HG03378 (cell line): ENCODE results near the gene BSCL2.
A peak's percentile ranks its signal among the peaks of the same experiment; 100 is the strongest.
"Not testable (repeated sequence)": the region's sequence is repeated elsewhere in the genome, so short reads cannot be mapped to it uniquely, and the experiment has no call there.

Experiments
- ATAC-seq: cut with Tn5 transposase; IDR thresholded peaks from one replicate; pipeline ENCODE4 v1.9.1; 2021; ENCODE audit warnings: mild to moderate bottlenecking, moderate library complexity; ENCODE audit not compliant: unreplicated experiment

Gene BSCL2

DNA sequence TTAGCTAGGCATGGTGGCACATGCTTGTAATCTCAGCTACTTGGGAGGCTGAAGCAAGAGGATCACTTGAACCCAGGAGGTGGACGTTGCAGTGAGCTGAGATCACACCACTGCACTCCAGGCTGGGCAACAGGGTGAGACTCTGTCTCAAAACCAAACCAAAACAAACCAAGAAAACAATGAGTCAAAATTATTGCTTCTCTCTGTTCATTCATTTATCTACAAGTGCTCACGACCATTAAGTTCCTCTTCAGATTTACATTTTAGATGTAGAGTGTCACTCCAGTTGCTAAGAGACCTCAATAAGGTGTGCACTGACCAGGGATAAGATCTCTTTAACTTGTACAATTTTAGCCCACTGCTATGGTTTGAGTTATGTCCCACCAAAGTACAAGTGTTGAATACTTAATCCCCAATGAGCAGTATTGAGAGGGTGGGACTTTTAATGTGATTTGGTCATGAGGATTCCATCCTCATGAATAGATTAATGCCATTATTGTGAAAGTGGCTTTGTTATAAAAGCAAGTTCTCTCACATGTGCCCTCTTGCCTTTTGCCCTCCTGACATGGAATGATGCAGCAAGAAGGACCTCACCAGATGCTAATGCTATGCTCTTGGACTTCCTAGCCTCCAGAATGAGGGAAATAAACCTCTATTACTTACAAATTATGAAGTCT lies 12.2 kb upstream of the BSCL2 start:
- no peak for ATAC-seq

DNA sequence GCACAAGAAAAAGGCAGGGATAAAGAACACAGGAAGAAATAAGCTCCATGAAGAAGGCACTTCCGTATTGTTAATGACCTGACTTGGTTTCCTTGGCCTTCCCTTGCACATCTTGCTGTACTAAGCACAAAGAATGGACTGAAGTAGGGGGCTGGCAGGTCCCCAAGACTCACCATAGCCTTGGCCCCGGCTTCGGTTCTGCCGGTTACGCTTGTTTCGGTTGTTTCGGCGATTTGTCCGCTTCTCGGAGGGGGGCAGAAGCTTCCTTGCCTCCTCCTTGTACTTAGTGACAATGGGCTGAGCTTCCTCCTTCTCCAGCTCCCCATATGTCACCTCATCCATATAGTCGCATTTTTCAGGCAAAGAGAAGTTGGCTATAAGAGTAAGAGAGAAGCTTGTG lies 9.6 kb upstream of the BSCL2 start:
- ATAC-seq, result no peak

DNA sequence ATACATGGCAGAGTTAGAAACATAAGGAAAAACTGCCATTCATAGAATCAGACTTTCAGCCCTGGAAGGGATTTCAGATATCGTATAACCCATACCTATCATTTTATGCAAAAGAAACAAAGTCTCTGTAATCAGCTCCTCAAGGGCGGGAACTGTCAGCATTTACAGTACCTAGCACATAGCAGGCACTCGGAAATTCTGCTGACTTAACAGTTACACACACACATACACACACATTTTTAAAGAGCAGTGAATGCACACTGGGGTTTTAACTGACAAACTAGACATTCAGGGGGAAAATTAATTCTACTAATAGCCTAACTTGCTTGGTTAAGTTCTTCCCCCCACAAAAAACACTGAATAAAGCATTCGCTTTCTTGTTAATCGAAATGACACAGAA lies 9.0 kb upstream of the BSCL2 start:
- ATAC-seq, result no peak

DNA sequence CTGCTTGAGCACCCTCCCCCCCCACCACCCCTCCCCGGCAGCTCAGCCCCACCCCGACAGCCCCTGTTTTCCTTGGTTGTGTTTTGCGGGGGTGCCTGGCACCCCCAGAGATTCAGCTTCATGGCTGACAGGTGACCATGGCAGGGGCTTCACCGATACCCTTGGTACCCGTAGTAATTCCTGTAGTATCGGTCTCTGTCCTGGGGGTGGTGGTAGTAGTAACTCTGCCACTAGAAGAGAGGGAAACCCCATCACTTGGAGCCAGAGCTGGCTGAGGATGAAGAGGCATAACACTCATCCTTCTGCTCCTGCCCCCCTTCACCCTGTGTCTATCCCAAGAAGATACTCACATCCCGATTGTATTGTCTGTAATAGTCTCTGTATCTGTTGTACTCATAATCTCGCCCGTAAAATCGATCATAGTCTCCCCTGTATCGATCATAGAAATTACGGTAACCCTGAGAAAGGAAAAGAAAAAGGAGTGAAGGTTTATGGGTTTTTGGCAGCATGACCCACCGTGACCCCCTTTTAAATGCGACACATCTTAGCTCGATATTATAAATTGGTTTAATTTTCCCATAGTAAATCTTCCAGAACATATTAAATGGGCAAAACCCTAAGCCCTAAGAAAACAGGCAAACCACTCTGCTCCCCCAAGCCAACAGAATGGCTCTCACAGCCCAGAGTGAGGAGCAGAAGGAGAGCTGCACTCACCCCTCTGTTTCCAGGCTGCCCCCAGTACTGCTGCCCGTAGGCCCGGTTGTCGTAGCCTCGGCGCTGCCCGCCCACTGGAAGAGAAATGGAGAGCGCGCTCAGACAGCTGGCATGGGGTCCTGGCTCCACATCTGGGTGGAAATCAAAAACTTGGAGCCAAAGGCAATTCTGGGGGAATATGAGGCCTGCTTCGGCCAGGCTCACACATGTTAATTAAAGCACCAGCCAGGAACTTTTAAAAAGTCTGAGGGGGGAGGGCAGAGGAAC lies 8.2 kb upstream of the BSCL2 start:
- no peak for ATAC-seq

DNA sequence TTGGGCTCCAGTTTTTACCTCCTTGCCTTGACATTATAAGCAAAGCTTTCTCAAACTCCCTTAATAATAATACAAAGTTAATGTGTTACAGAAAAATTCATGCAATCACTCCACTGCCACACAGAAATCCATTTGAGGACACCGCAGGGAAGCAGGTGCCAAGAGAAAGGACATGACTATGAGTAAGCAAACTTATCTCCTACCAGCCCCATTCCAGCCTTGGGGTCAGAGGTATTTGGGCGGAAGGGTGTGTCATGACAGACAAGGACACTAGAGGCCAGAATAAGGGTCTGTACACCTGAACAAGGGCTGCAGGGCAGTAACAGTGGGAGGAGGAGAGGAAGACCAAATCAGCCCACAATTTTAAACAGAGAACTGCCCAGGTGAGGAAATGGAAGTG lies 6.1 kb upstream of the BSCL2 start:
- ATAC-seq, result no peak

DNA sequence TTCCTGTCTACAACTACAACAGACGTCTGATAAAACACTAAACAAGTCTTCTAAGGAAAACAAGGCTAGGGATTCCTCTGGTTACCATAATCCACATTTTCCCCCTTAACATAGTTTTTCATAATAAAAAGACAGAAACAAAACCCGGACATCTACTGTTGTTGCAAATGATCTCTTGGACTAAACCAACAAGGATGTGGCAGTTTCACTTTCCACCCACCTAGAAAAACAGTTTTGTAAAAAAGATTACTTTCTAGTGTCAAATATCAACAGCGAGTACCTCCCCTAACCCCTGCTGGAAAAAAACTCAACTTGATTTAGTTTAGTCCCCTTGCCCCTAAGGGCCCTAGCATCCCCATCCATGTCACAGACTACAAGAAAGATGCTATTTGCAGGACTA lies 5.6 kb upstream of the BSCL2 start:
- ATAC-seq, result no peak

DNA sequence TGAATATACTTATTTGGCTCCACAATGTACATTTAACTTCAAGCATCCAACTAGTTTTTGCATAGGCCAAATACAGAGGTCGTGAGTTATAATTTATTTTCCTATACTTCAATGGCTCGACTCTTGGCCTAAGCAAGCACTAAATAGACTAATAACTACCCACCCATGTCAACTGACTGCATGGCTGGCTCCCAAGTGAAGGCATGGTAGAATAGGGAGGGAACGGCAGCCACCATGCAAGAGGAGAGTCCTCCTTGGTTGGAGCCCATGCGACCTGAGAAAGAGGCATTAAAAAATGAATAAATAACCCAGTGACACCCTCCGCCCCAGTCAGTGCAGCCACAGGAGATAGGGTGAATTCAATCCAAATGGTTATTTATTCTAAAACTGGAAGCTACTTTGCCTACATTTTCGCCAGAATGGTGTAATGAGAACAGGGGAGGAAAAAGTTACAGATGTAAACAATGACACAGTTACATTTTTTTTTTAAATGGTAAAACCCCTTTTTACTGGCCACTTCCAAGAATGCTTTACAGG lies 5.1 kb upstream of the BSCL2 start:
- no peak for ATAC-seq

DNA sequence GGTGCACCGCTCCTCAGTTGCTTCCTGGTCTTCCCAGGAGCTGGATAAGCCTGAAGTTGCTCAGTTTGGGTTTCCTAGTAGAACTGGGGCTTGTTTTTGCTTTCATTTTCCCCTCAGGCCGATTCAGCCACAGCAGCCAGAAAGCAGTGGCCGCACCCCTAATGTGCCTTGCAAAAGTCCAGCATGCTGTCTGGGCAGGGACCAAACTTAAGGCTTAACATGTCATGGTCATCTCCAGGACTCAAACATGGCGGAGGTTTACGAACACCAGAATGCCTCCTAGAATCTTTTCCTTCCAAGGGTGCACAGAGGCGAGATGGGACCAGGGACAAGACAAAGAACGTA lies 2.7 kb upstream of the BSCL2 start:
- ATAC-seq, result no peak

DNA sequence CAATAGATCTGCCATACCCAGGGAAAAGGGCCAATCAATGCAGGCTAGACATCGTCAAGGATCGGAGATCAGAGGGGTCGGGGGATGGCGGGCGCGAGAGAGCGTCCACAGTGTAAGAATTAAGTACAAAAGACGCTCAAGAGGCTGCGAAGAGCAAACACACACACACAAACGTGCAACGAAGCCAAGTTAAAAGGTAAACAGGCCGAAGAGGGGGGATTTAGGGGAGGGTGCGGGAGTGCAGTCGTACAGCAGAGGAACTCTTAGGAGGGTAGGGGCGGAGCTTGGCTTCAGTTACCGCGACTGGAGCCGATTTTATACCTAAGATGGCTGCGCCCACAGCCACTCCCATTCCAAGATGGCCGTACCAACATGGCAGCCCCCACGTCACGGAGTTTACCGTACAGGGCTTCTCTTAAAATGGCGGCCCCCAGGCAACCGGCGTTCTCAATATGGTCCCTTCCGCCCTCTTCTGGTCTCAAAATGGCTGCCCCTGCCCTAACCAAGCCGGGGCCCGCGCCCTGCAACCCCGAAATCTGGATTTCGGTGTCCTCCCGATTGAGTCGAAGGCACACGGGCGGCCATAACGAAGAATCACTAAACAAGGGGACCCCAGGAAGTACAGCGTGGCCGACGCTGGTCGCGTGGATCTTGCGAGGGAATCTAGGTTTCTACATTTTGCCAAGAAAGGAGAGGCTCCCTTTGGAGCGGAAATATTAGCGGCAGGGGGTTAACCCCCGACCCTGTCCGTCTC lies 2.2 kb upstream of the BSCL2 start:
- ATAC-seq, result peak; percentile 61

DNA sequence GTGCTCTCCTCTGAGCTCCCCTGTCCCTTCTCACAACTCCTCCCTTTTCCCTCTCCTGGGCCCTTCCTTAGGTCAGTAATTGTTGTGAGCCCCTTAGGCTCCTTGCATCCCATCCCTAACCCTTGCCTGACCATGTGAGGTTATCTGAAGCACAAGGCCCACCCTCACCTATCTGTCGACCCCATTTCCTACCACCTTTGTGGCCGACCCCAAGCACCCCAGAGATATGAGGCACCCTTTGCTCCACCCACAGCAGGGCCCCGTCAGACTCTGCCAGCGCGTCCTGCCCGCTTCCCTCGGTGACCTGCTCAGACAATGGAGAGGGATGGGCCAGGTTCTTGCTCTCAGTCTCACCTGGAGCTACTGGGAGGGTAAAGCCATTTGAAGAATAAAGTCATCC lies 1.6 kb upstream of the BSCL2 start:
- no peak for ATAC-seq

DNA sequence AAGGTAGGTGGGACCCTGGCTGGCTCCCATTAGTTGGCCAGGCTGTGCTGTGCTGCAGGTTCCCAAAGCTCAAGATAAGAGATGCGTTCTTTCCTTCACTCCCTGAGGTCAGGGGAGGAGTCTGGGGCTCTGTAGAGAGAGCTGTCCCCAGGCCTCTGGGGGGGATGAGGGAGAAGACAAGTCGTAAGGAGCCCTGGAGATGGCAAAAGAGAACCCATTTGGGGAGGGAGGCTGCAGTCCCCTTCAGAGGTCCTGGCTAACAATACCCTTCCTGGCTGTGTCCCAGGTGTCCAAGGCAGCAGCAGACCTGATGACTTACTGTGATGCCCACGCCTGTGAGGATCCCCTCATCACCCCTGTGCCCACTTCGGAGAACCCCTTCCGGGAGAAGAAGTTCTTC lies 1.2 kb upstream of the BSCL2 start:
- no peak for ATAC-seq

DNA sequence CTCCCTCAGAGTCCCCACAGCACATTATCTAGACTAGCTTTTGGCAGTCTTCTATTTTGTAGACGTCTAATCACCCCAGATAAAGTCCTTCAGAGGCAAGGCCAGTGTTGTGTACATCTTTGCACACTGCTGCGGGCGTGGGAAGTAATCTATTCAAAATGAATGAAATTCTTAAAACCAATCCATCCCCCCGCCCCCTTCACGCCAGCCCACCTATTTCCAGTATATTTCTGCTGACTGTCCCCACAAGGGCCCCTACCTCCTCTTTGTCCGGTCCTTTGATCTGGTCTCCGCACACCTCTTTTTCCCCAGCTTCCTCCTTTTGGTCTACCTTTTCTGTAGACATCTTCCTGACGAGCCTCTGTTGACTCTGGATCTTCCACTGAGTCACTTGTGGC lies 375 bp downstream of the BSCL2 start:
- ATAC-seq, result no peak

DNA sequence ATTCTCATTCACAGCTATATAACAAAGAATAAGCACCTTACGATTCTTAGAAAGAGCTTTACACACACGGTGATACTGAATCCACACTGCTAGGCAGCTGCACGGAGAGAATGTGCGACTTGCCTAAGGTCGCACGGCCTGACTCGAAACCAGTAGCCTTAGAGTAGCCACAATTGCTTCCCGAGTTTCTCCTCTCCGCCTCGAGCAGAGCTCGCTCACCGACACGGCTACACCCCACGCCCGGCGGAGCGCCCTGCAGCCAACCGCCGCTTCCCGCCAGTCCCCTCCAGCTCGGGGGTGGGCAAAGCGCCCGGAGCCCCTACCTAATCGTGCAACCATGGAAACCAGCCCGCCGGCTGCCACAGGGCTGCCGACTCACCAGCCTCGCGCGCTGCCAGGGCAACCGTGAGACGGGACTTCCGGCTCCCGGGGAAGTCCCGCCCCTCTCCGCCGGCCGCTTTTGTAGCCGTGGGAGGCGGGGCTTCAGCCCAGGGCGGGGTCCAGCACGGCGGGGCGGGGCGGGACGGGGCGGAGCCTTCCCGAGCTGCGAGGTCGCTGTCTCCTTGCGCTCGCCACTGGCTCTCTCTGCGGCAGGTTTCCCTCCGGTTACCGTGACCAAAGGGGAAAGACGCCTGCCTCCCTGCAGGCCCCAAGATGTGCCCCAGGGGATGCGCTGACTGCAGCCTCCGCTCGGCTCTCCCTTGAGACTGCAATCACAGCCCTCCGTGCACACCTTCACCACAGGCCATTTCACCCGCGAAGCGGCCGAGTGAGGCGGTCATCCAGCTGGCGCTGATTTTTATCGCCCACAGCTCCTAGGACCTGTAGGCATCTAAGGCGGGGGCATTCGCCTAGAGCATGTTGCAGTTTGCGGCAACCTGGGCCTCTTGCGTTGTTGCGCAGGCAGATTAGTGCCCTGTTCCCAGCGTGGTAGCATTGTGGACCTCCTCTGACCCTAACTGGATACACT lies 1.1 kb downstream of the BSCL2 start:
- no peak for ATAC-seq

DNA sequence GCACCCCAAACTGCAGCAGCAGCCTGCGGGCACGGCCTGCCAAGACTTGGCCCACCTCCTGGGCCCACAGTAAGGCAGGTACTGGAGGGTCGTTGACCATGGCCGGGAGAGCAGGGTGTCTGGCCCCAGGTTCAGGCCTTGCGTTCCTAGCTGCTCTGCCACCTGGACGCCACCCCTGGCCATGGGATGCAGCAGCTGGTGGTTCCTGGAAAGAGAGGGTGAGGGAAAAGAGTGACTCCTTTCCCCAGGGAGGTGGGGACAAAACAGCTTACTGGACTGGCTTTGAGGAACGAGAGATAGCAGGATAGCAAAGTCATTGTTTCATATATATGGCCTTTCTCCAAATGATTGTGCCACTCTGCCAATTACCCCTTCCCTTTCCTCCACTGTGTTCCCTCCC lies 1.8 kb downstream of the BSCL2 start:
- ATAC-seq, result no peak

DNA sequence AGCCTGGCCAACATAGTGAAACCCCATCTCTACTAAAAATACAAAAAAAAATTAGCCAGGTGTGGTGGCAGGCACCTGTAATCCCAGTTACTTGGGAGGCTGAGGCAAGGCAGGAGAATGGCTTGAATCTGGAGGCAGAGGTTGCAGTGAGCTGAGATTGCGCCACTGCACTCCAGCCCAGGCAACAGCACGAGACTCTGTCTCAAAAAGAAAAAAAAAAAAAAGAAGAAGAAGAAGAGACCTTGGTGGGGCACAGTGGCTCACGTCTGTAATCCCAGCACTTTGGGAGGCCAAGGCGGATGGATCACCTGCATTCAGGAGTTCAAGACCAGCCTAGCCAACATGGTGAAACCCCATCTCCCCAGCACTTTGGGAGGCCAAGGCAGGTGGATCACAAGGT lies 3.3 kb downstream of the BSCL2 start:
- ATAC-seq, result not testable (repeated sequence)

DNA sequence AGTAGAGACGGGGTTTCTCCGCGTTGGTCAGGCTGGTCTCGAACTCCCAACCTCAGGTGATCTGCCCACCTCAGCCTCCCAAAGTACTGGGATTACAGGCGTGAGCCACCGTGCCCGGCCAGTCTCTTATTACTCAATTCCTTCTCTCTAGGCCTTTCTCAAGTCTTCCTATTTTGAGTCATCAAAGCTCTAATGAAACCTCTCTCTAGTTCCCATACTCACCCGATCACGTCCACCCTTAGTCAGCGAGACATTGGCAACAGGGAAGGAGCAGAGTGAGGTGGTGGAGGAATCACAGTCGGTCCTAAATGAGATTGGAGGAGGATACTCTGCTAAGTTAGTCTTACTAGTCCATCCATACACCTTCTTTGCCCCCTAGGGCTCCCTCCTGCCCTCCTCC lies 5.0 kb downstream of the BSCL2 start:
- ATAC-seq, result no peak

DNA sequence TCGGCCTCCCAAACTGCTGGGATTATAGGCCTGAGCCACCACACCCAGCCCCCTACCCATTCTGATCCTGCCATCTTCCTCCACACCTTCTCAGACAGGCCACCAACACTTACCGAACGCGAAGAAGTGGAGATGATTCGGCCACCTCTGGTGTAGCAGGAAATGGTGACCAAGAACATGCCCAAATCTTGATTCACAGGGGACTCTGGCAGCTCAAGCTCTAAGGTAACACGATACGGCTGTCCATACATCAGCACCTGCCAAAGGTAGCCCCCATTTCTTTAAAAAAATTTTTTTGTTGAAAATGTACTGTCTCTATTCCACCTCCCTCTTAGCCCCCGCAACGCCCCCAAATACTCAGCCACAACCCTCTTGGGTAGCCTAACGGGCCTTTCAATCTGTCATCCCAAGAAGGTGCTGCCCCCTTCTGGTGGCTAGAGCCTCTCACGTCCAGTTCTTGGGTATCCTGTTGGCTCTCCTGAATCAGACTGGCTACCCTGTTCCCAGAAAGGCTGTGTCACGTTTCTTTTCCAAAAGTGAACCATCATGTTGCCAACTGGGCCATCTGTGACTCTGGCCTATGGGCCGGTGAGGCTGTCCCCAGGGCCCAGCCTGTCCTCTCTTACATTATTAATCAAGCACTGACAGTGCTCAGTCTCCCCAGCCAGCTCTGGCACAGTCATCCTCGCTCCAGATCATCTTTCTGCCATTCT lies 12.6 kb downstream of the BSCL2 start:
- no peak for ATAC-seq

DNA sequence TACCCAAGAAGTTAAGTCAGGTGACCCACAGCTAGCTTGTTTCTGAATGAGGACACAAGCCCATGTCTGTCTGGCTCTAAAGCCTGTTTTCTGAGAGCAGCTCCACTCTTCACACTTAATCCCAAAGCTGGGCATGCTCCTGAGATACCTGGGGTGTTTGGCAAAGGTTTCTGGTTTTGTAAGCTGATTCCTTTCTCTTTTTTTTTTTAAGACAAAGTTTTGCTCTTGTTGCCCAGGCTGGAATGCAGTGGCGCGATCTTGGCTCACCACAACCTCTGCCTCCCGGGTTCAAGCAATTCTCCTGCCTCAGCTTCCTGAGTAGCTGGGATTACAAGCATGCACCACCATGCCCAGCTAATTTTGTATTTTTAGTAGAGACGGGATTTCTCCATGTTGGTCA lies 13.6 kb downstream of the BSCL2 start:
- ATAC-seq, result not testable (repeated sequence)

DNA sequence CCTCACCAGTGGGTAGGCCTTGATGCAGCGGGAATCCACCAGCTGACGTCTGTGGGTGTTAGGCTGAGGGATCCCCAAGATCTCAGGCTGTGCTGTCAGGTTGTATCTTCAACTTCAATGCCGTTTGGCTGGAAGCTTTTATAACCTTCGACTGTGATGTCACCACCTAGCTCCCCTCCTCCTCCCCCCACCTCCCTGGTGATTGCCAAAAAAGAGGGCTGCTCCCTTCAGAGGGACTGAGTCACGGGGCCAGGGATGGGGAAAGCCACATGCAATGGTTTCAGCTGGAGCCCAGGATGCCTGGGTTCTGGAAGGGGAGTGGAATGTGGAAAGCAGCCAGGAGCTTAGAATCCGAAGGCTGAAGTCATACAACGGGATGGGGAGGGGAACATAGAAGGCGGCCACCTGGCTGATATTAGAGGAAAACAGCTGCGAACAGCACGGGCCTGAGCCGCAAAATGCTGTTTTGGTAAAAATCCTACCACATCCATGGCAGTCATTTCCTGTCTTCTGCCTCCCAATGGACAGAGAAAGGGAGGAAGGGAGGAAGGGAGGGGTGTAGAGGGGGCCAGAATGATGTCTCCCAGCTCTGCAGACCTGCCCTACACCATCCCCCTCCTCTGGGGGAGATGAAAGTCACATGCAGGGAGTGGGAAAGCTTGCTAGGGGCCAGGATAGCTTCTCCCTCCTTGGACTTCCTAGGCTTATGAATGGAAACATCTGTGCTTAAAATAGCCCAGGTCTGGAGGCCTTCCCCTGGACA lies 17.6 kb downstream of the BSCL2 start, which contains the start of gene LRRN4CL:
LRRN4CL (minus strand) TSS at position 110 of the 763 bp plus-strand sequence. CDS start 1,022 bp downstream, outside the sequence.
- no peak for ATAC-seq
